OCI-LY7 (cell line): ENCODE data around the gene IFT27. TPM values are rescaled to one million over a fixed set of nuclear protein-coding genes. Genes with fewer than 3 reads are reported as not detected.

Source experiments
- BruUV-seq: library from RNA; stranded (reverse); fragments of 400-500 nt; replicated peaks from 2 replicates; lab custom pipeline; 2021; lab: Mats Ljungman, UMichigan
- CTCF ChIA-PET: fragments of 300-600 bp; sonication (Branson Sonifier 250); formaldehyde crosslinking; loops from one replicate; lab custom pipeline; 2022; ENCODE audit warnings: antibody characterized with exemption; ENCODE audit not compliant: unreplicated experiment; lab: Charles Lee
- POLR2A ChIA-PET: fragments of 300-600 bp; sonication (Branson Sonifier 250); formaldehyde crosslinking; loops from one replicate; lab custom pipeline; 2022; ENCODE audit warnings: antibody characterized with exemption; lab: Charles Lee
- DNase-seq: peaks from one replicate; pipeline ENCODE4 v3.0.0-alpha.2; 2015; ENCODE audit warnings: low spot score
- H2AFZ ChIP-seq: fragments of 200-600 bp; sonication (generic), shearing (Covaris generic); 2 replicates; pipeline ENCODE4 v1.6.1; 2014; ENCODE audit warnings: mild to moderate bottlenecking, antibody characterized with exemption, low read length, moderate library complexity
- H3K27ac ChIP-seq: fragments of 200-600 bp; sonication (generic); 2 replicates; pipeline ENCODE4 v1.5.1; 2014; ENCODE audit warnings: mixed run types, low read depth, mild to moderate bottlenecking, moderate library complexity, low read length, inconsistent platforms; ENCODE audit not compliant: poor library complexity, severe bottlenecking
- H3K36me3 ChIP-seq: fragments of 200-600 bp; sonication (generic); 2 replicates; pipeline ENCODE4 v1.6.1; 2014; ENCODE audit warnings: mild to moderate bottlenecking, antibody characterized with exemption, low read length, moderate library complexity, mixed read lengths; ENCODE audit not compliant: insufficient read depth
- H3K4me1 ChIP-seq: fragments of 200-600 bp; sonication (generic); 2 replicates; pipeline ENCODE4 v1.5.1; 2014; ENCODE audit warnings: mild to moderate bottlenecking, low read length; ENCODE audit not compliant: insufficient read depth, poor library complexity, severe bottlenecking
- H3K4me2 ChIP-seq: fragments of 200-600 bp; sonication (generic); 2 replicates; pipeline ENCODE4 v1.6.1; 2014; ENCODE audit warnings: mild to moderate bottlenecking, low read length
- H3K4me3 ChIP-seq: fragments of 200-600 bp; sonication (generic); 2 replicates; pipeline ENCODE4 v1.5.1; 2014; ENCODE audit warnings: mild to moderate bottlenecking, low read depth, low read length; ENCODE audit not compliant: poor library complexity, severe bottlenecking
- H3K79me2 ChIP-seq: fragments of 200-600 bp; sonication (generic); 2 replicates; pipeline ENCODE4 v1.6.1; 2016; ENCODE audit warnings: low read depth, mild to moderate bottlenecking, low read length, moderate library complexity, mixed read lengths; ENCODE audit not compliant: insufficient read depth
- H3K9me2 ChIP-seq: fragments of 200-600 bp; sonication (generic); 2 replicates; pipeline ENCODE4 v1.6.1; 2016; ENCODE audit warnings: mild to moderate bottlenecking, low read length, mixed read lengths; ENCODE audit not compliant: insufficient read depth
- H3K9me3 ChIP-seq: fragments of 200-600 bp; sonication (generic); 2 replicates; pipeline ENCODE4 v1.6.1; 2014; ENCODE audit warnings: mild to moderate bottlenecking, mixed run types, low read length, mixed read lengths
- H4K20me1 ChIP-seq: fragments of 200-600 bp; sonication (generic); 2 replicates; pipeline ENCODE4 v1.6.1; 2014; ENCODE audit warnings: mild to moderate bottlenecking, antibody characterized with exemption, low read length, moderate library complexity, mixed read lengths; ENCODE audit not compliant: insufficient read depth
- EZH2phosphoT487 ChIP-seq: fragments of 200-600 bp; sonication (generic); IDR thresholded peaks from 2 replicates; pipeline ENCODE4 v1.6.1; 2018; ENCODE audit warnings: low read depth, borderline replicate concordance, mild to moderate bottlenecking, mixed run types, antibody characterized with exemption, low read length, moderate library complexity, mixed read lengths
- intact Hi-C: fragments of 100-400 bp; cut with micrococcal nuclease; formaldehyde crosslinking; loops from one replicate; pipeline ENCODE4 v1.10.0; 2022; ENCODE audit not compliant: unreplicated experiment
- total RNA-seq, 2 experiments: library from RNA; depleted of rRNA in 1 of 2; stranded (reverse); fragments of >200 nt in 1 of 2; shearing (Covaris generic) in 1 of 2; gene quantifications; 2 replicates each; pipeline ENCODE4 v1.2.3, GENCODE V29; 2014 to 2022
- TF ChIP-seq, protein P1 (sequence below): fragments of 200-600 bp; sonication (generic); conservative IDR thresholded peaks from 2 replicates; pipeline ENCODE4 v1.5.1; 2014; ENCODE audit warnings: mild to moderate bottlenecking, antibody characterized with exemption, low read length, moderate library complexity, mixed read lengths

IFT27 gene
- total RNA-seq, 2 experiments from 2014 or later = 18.3 to 50.0 TPM

- H4K20me1 ChIP-seq = no peaks in the 10 kb centered on the region
- no peak for DNase-seq
- H3K4me3 ChIP-seq = no peak overlapping the region
- ChIA-PET CTCF (no interaction called here), POLR2A (no interaction called here)
- no peak overlapping the region for H3K4me2 ChIP-seq
- no peaks in the 10 kb centered on the region for H3K9me3 ChIP-seq
- no peaks in the 10 kb centered on the region for H3K9me2 ChIP-seq
- no peaks in the 10 kb centered on the region for H3K4me1 ChIP-seq
- no peak overlapping the region for H3K27ac ChIP-seq
- H2AFZ ChIP-seq = no peak overlapping the region
- no peaks in the 10 kb centered on the region for H3K36me3 ChIP-seq
- BruUV-seq = no TSS peak
- intact Hi-C loops = no loop called here
- H3K79me2 ChIP-seq = no peaks in the 10 kb centered on the region
- TF ChIP-seq EZH2phosphoT487 = no peak
- TF ChIP-seq, protein P1, sequence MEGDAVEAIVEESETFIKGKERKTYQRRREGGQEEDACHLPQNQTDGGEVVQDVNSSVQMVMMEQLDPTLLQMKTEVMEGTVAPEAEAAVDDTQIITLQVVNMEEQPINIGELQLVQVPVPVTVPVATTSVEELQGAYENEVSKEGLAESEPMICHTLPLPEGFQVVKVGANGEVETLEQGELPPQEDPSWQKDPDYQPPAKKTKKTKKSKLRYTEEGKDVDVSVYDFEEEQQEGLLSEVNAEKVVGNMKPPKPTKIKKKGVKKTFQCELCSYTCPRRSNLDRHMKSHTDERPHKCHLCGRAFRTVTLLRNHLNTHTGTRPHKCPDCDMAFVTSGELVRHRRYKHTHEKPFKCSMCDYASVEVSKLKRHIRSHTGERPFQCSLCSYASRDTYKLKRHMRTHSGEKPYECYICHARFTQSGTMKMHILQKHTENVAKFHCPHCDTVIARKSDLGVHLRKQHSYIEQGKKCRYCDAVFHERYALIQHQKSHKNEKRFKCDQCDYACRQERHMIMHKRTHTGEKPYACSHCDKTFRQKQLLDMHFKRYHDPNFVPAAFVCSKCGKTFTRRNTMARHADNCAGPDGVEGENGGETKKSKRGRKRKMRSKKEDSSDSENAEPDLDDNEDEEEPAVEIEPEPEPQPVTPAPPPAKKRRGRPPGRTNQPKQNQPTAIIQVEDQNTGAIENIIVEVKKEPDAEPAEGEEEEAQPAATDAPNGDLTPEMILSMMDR = no peak
These were observed 47.9 kb downstream of the IFT27 start for GRCh38 chr22:36727927-36728488.

DNA sequence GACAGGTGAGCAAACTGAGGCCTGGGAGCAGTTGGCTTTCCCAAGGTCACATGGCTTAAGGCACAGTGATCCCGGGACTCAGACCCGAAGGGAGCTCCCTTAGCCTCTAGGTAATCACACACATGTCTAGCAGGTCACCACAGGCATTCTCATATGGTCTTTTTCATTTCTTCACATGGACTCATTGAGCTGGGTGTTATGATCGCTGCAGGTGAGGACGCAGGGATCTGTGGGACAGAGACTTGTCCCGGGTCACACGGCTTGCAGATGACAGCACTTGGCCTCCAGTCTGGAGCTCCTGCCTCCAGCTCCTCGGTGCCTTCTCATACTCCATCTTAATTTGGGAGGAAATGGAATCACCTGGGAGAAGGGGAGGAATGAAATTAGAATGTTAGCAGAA, 48.8 kb downstream of the IFT27 start:
- intact Hi-C loops = no loop called here
- no peaks in the 10 kb centered on the region for H3K4me1 ChIP-seq
- H2AFZ ChIP-seq = no peak overlapping the region
- H3K9me3 ChIP-seq = no peaks in the 10 kb centered on the region
- no peaks in the 10 kb centered on the region for H3K9me2 ChIP-seq
- H4K20me1 ChIP-seq = no peaks in the 10 kb centered on the region
- H3K4me2 ChIP-seq = no peak overlapping the region
- no peak for DNase-seq
- CTCF ChIA-PET = no interaction called here
- no peaks in the 10 kb centered on the region for H3K79me2 ChIP-seq
- no peaks in the 10 kb centered on the region for H3K36me3 ChIP-seq
- BruUV-seq = no TSS peak
- no peak overlapping the region for H3K27ac ChIP-seq
- POLR2A ChIA-PET = no interaction called here
- TF ChIP-seq, protein P1 = no peak
- no peak for TF ChIP-seq EZH2phosphoT487
- H3K4me3 ChIP-seq = no peak overlapping the region

GRCh38 chr22:36726007-36726380, 49.9 kb downstream of the IFT27 start:
- Histone ChIP-seq H3K36me3 (no peaks in the 10 kb centered on the region), H2AFZ (no peak overlapping the region), H3K4me1 (no peaks in the 10 kb centered on the region), H3K79me2 (no peaks in the 10 kb centered on the region), H4K20me1 (no peaks in the 10 kb centered on the region), H3K4me3 (no peak overlapping the region), H3K9me2 (no peaks in the 10 kb centered on the region), H3K27ac (no peak overlapping the region), H3K9me3 (no peaks in the 10 kb centered on the region), H3K4me2 (no peak overlapping the region)
- TF ChIP-seq, protein P1 = no peak
- no peak for TF ChIP-seq EZH2phosphoT487
- CTCF ChIA-PET = interaction anchor here (0.6 kb wide), 1 partner anchor 747 kb away, joined by 3 read pairs; no protein-coding TSS in a partner anchor
- DNase-seq = no peak
- BruUV-seq = no TSS peak
- POLR2A ChIA-PET = interaction anchor here (0.6 to 0.7 kb wide), 3 partner anchors 101 to 814 kb away, joined by 3 read pairs; no protein-coding TSS in a partner anchor
- intact Hi-C loops = no loop called here
